Ectodermal cell (in vitro differentiated cells): ENCODE results near the gene LHPP.

Experiments used
- H3K27ac ChIP-seq: 2 replicates; pipeline ENCODE4 v1.7.0; 2013; ENCODE audit warnings: mild to moderate bottlenecking, low read depth, low read length; ENCODE audit not compliant: insufficient read depth, poor library complexity, severe bottlenecking
- H3K27me3 ChIP-seq: 2 replicates; pipeline ENCODE4 v1.7.0; 2013; ENCODE audit warnings: mild to moderate bottlenecking, low read length; ENCODE audit not compliant: insufficient read depth, control insufficient read depth, poor library complexity, severe bottlenecking
- H3K36me3 ChIP-seq: one replicate; pipeline ENCODE4 v1.7.0; 2013; ENCODE audit warnings: low read length; ENCODE audit not compliant: control insufficient read depth, insufficient read depth
- H3K4me1 ChIP-seq: one replicate; pipeline ENCODE4 v1.7.0; 2013; ENCODE audit warnings: low read length; ENCODE audit not compliant: control insufficient read depth, insufficient read depth
- H3K4me3 ChIP-seq: 2 replicates; pipeline ENCODE4 v1.7.0; 2013; ENCODE audit warnings: low read depth, low read length, control low read depth; ENCODE audit not compliant: insufficient read depth
- H3K9me3 ChIP-seq: 2 replicates; pipeline ENCODE4 v1.7.0; 2013; ENCODE audit warnings: mild to moderate bottlenecking, low read length, moderate library complexity; ENCODE audit not compliant: control insufficient read depth
- WGBS, 2 experiments: methylation state at CpG; one replicate each; pipeline ENCODE4 v1.1.7; 2013; ENCODE audit warnings: missing lambda C conversion rate in 2 of 2; 5-methylcytosine and 5-hydroxymethylcytosine counted together

LHPP gene

GRCh38 chr10:124640056-124640455, 178.4 kb downstream of the LHPP start:
- Histone ChIP-seq H3K9me3 (no peaks in the 10 kb centered on the region), H3K27ac (peak overlapping the region; percentile 50), H3K27me3 (no peaks in the 10 kb centered on the region), H3K4me3 (no peak overlapping the region), H3K4me1 (peaks cover 47% of the 10 kb centered on the region), H3K36me3 (no peaks in the 10 kb centered on the region)
- WGBS, 2 experiments, result 94 to 96% methylated on average over 7 of the region's 7 CpGs

- no peak overlapping the region for H3K4me3 ChIP-seq
- WGBS, 2 experiments, result 81 to 84% methylated on average over 20 of the region's 20 CpGs
- no peaks in the 10 kb centered on the region for H3K27me3 ChIP-seq
- peaks cover 47% of the 10 kb centered on the region for H3K4me1 ChIP-seq
- H3K36me3 ChIP-seq, result no peaks in the 10 kb centered on the region
- peak overlapping the region; percentile 79 for H3K27ac ChIP-seq
- no peaks in the 10 kb centered on the region for H3K9me3 ChIP-seq
These were observed 179.1 kb downstream of the LHPP start for GRCh38 chr10:124640538-124641231.

GRCh38 chr10:124641282-124642087, 179.9 kb downstream of the LHPP start:
- H3K27ac ChIP-seq, result peak overlapping the region; percentile 79
- H3K36me3 ChIP-seq, result no peaks in the 10 kb centered on the region
- WGBS, 2 experiments, result 85% methylated on average over 15 of the region's 15 CpGs
- H3K4me1 ChIP-seq, result peaks cover 47% of the 10 kb centered on the region
- no peaks in the 10 kb centered on the region for H3K9me3 ChIP-seq
- no peaks in the 10 kb centered on the region for H3K27me3 ChIP-seq
- no peak overlapping the region for H3K4me3 ChIP-seq

GRCh38 chr10:124642088-124642710, 180.6 kb downstream of the LHPP start:
- Histone ChIP-seq H3K27me3 (no peaks in the 10 kb centered on the region), H3K36me3 (no peaks in the 10 kb centered on the region), H3K4me3 (no peak overlapping the region), H3K4me1 (peaks cover 47% of the 10 kb centered on the region), H3K9me3 (no peaks in the 10 kb centered on the region), H3K27ac (no peak overlapping the region)
- 89 to 90% methylated on average over 20 of the region's 20 CpGs for WGBS, 2 experiments

- WGBS, 2 experiments, result 77 to 82% methylated on average over 30 of the region's 30 CpGs
- H3K27ac ChIP-seq, result no peak overlapping the region
- H3K4me1 ChIP-seq, result peaks cover 47% of the 10 kb centered on the region
These were observed 181.8 kb downstream of the LHPP start for GRCh38 chr10:124643330-124644009.

GRCh38 chr10:124644236-124644635, 182.6 kb downstream of the LHPP start:
- H3K4me3 ChIP-seq, result no peak overlapping the region
- no peaks in the 10 kb centered on the region for H3K9me3 ChIP-seq
- no peaks in the 10 kb centered on the region for H3K36me3 ChIP-seq
- H3K27me3 ChIP-seq, result no peaks in the 10 kb centered on the region
- H3K4me1 ChIP-seq, result peaks cover 47% of the 10 kb centered on the region
- H3K27ac ChIP-seq, result no peak overlapping the region
- 91 to 95% methylated on average over 4 of the region's 4 CpGs for WGBS, 2 experiments

More at GRCh38 chr10:124643330-124644009, 181.8 kb downstream of the LHPP start:
- H3K36me3 ChIP-seq, result no peaks in the 10 kb centered on the region
- no peaks in the 10 kb centered on the region for H3K9me3 ChIP-seq
- no peaks in the 10 kb centered on the region for H3K27me3 ChIP-seq
- no peak overlapping the region for H3K4me3 ChIP-seq

- no peaks in the 10 kb centered on the region for H3K36me3 ChIP-seq
- H3K4me3 ChIP-seq, result no peak overlapping the region
- no peaks in the 10 kb centered on the region for H3K9me3 ChIP-seq
- H3K4me1 ChIP-seq, result peaks cover 47% of the 10 kb centered on the region
- 94 to 97% methylated on average over 10 of the region's 10 CpGs for WGBS, 2 experiments
- no peaks in the 10 kb centered on the region for H3K27me3 ChIP-seq
- H3K27ac ChIP-seq, result no peak overlapping the region
These were observed 183.3 kb downstream of the LHPP start for GRCh38 chr10:124644771-124645415.

- Histone ChIP-seq H3K9me3 (no peaks in the 10 kb centered on the region), H3K36me3 (no peaks in the 10 kb centered on the region), H3K4me1 (peaks cover 42% of the 10 kb centered on the region), H3K27ac (no peak overlapping the region), H3K27me3 (no peaks in the 10 kb centered on the region), H3K4me3 (no peak overlapping the region)
- 94% methylated on average over 13 of the region's 13 CpGs for WGBS, 2 experiments
These were observed 184.0 kb downstream of the LHPP start for GRCh38 chr10:124645467-124646095.

- Histone ChIP-seq H3K4me3 (no peak overlapping the region), H3K4me1 (peaks cover 37% of the 10 kb centered on the region), H3K27ac (no peak overlapping the region), H3K36me3 (no peaks in the 10 kb centered on the region), H3K9me3 (no peaks in the 10 kb centered on the region), H3K27me3 (no peaks in the 10 kb centered on the region)
- WGBS, 2 experiments, result 95 to 96% methylated on average over 19 of the region's 19 CpGs
These were observed 185.1 kb downstream of the LHPP start for GRCh38 chr10:124646483-124647352.
